HepG2 (cell line): ENCODE measurements around the gene SAPCD2. TPM values are rescaled to one million over a fixed set of nuclear protein-coding genes. Genes with fewer than 3 reads are reported as not detected.

ENCODE experiments used
- AGO2 ChIP-seq: fragments of 200-400 bp; formaldehyde crosslinking; optimal IDR thresholded peaks from 2 replicates; pipeline ENCODE3; 2017; ENCODE audit warnings: mild to moderate bottlenecking, low read depth, low read length, moderate library complexity
- AHR ChIP-seq: IDR thresholded peaks from 2 replicates; pipeline ENCODE4 v1.6.1; 2018; ENCODE audit warnings: missing genetic modification reagents, missing compliant biosample characterization
- BORCS8-MEF2B ChIP-seq: sonication (generic); formaldehyde crosslinking; IDR thresholded peaks from 2 replicates; pipeline ENCODE4 v1.8.0; 2022; ENCODE audit warnings: mild to moderate bottlenecking, missing genetic modification reagents
- HMG20A ChIP-seq: IDR thresholded peaks from 2 replicates; pipeline ENCODE4 v1.6.1; 2016; ENCODE audit warnings: borderline replicate concordance
- JUNB ChIP-seq: sonication (generic); formaldehyde crosslinking; IDR thresholded peaks from 2 replicates; pipeline ENCODE4 v1.8.0; 2022; ENCODE audit warnings: missing genetic modification reagents, mild to moderate bottlenecking, borderline replicate concordance
- KLF6 ChIP-seq: IDR thresholded peaks from 2 replicates; pipeline ENCODE4 v1.8.0; 2016; ENCODE audit warnings: missing biosample characterization, missing genetic modification reagents
- LBX2 ChIP-seq: sonication (generic); formaldehyde crosslinking; IDR thresholded peaks from 2 replicates; pipeline ENCODE4 v1.5.0; 2020; ENCODE audit warnings: missing genetic modification reagents, mild to moderate bottlenecking, borderline replicate concordance
- MAZ ChIP-seq, 2 experiments: sonication (generic) in 1 of 2; formaldehyde crosslinking in 1 of 2; IDR thresholded peaks; 2 replicates each; pipeline versions ENCODE4 v1.5.0 to v1.6.1; 2012 to 2020; ENCODE audit warnings: low read depth in 2 of 2, mild to moderate bottlenecking in 2 of 2, borderline replicate concordance in 1 of 2, improper control_type of control experiment in 1 of 2, low read length in 1 of 2, missing genetic modification reagents in 1 of 2, moderate library complexity in 1 of 2
- NFYC ChIP-seq: IDR thresholded peaks from 2 replicates; pipeline ENCODE4 v1.6.1; 2016; ENCODE audit warnings: missing genetic modification reagents, missing compliant biosample characterization
- NONO ChIP-seq, 2 experiments: fragments of 450-650 bp in 1 of 2; sonication (generic) in 1 of 2; formaldehyde crosslinking in 1 of 2; IDR thresholded peaks in 1 of 2; conservative IDR thresholded peaks in 1 of 2; 2 replicates each; pipeline versions ENCODE4 v1.6.1 to v1.8.0; 2017 to 2022; ENCODE audit warnings: mild to moderate bottlenecking in 1 of 2, missing genetic modification reagents in 1 of 2, moderate library complexity in 1 of 2
- PHF5A ChIP-seq: IDR thresholded peaks from one replicate; pipeline ENCODE4 v1.6.1; 2018; ENCODE audit warnings: low read depth, missing genetic modification reagents; ENCODE audit not compliant: unreplicated experiment
- POGZ ChIP-seq: sonication (generic); formaldehyde crosslinking; IDR thresholded peaks from 2 replicates; pipeline ENCODE4 v1.4.0; 2020; ENCODE audit warnings: mild to moderate bottlenecking, missing genetic modification reagents
- POLR2AphosphoS5 ChIP-seq: IDR thresholded peaks from 2 replicates; pipeline ENCODE4 v1.6.1; 2012; ENCODE audit warnings: low read depth, low read length
- REL ChIP-seq: sonication (generic); formaldehyde crosslinking; conservative IDR thresholded peaks from 2 replicates; pipeline ENCODE4 v1.8.0; 2022; ENCODE audit warnings: mild to moderate bottlenecking, missing genetic modification reagents, moderate library complexity
- SMC3 ChIP-seq: IDR thresholded peaks from 2 replicates; pipeline ENCODE4 v1.6.1; 2011; ENCODE audit warnings: low read length, improper control_type of control experiment
- XRCC5 ChIP-seq: fragments of 200-400 bp; formaldehyde crosslinking; optimal IDR thresholded peaks from 2 replicates; pipeline ENCODE3; 2017; ENCODE audit warnings: mild to moderate bottlenecking, low read length
- ZBTB38 ChIP-seq: sonication (generic); formaldehyde crosslinking; IDR thresholded peaks from 2 replicates; pipeline ENCODE4 v1.5.1; 2020; ENCODE audit warnings: mild to moderate bottlenecking, missing genetic modification reagents
- ZEB1 ChIP-seq: IDR thresholded peaks from 2 replicates; pipeline ENCODE4 v1.6.1; 2012; ENCODE audit warnings: mild to moderate bottlenecking, low read depth, inconsistent platforms; ENCODE audit not compliant: insufficient replicate concordance
- ZFP41 ChIP-seq: sonication (generic); formaldehyde crosslinking; IDR thresholded peaks from 2 replicates; pipeline ENCODE4 v1.4.0; 2020; ENCODE audit warnings: mild to moderate bottlenecking, missing genetic modification reagents, borderline replicate concordance
- ZNF143 ChIP-seq: sonication (generic); formaldehyde crosslinking; IDR thresholded peaks from 2 replicates; pipeline ENCODE4 v1.4.0; 2020; ENCODE audit warnings: missing genetic modification reagents
- ZNF337 ChIP-seq: sonication (generic); formaldehyde crosslinking; IDR thresholded peaks from 2 replicates; pipeline ENCODE4 v1.5.1; 2020; ENCODE audit warnings: missing genetic modification reagents, low read depth, mild to moderate bottlenecking, borderline replicate concordance
- ZNF674 ChIP-seq: sonication (generic); formaldehyde crosslinking; IDR thresholded peaks from 2 replicates; pipeline ENCODE4 v1.5.0; 2020; ENCODE audit warnings: low read depth, mild to moderate bottlenecking, missing genetic modification reagents
- polyA plus RNA-seq, 8 experiments: library from polyadenylated mRNA; depleted of rRNA in 3 of 8; stranded (reverse) in 7 of 8; unstranded in 1 of 8; fragments of >200 nt; fragmentation: Illumina TruSeq in 4 of 8; extraction: Trizol in 4 of 8; gene quantifications; 2 replicates each; pipeline versions ENCODE4 v1.2.1 to v1.2.3, GENCODE V29; 2011 to 2016; ENCODE audit warnings: low read depth in 4 of 8, missing spikeins in 1 of 8, mixed read lengths in 1 of 8; ENCODE audit not compliant: insufficient read depth in 1 of 8
- total RNA-seq, 5 experiments: library from RNA; depleted of rRNA; stranded (reverse); fragments of >200 nt; fragmentation: Illumina TruSeq; extraction: Trizol; gene quantifications; 2 replicates each; pipeline ENCODE4 v1.2.3, GENCODE V29; 2016; ENCODE audit warnings: low read depth in 1 of 5
- TF ChIP-seq, protein P1 (sequence below): sonication (generic); formaldehyde crosslinking; IDR thresholded peaks from 2 replicates; pipeline ENCODE4 v1.8.0; 2022; ENCODE audit warnings: missing genetic modification reagents, mild to moderate bottlenecking, inconsistent platforms, borderline replicate concordance
- TF ChIP-seq, protein P2 (sequence below), 2 experiments: sonication (generic) in 1 of 2; formaldehyde crosslinking in 1 of 2; IDR thresholded peaks; 2 replicates each; pipeline versions ENCODE4 v1.4.0 to v1.6.1; 2016 to 2020; ENCODE audit warnings: borderline replicate concordance in 1 of 2, low read depth in 1 of 2, mild to moderate bottlenecking in 1 of 2, missing genetic modification reagents in 1 of 2

The SAPCD2 gene
- total and polyA plus RNA-seq, 2 of the 13 experiments (the other 11 are each of a cell fraction or from before 2014, with no cell fraction given) = 21.9 to 42.8 TPM

- TF ChIP-seq, protein P1, sequence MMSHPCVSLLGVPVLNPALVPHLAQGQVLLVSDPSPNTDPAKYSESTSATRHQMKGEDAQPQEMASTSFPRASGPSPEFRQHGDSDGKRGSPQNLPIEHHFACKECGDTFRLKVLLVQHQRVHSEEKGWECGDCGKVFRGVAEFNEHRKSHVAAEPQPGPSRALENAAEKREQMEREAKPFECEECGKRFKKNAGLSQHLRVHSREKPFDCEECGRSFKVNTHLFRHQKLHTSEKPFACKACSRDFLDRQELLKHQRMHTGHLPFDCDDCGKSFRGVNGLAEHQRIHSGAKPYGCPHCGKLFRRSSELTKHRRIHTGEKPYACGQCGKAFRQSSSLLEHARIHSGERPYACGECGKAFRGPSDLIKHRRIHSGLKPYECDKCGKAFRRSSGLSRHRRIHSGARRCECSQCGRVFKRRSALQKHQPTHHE (CRISPR knock-in tag) = no peak
- TF ChIP-seq REL (CRISPR knock-in tag) (no peak), LBX2 (CRISPR knock-in tag) (no peak), ZBTB38 (CRISPR knock-in tag) (peak; percentile 34; the same call in 1 of the 2 replicates), KLF6 (CRISPR knock-in tag) (no peak), ZNF674 (no peak), SMC3 (peak; percentile 68), ZNF143 (no peak), AGO2 (no peak), XRCC5 (peak; percentile 84), HMG20A (no peak), BORCS8-MEF2B (CRISPR knock-in tag) (no peak), ZEB1 (no peak), AHR (CRISPR knock-in tag) (no peak), MAZ (IDR thresholded peaks at IDR 0.05; ENCODE audit: borderline replicate concordance, low read depth, low read length) (no peak), MAZ (CRISPR knock-in tag; IDR thresholded peaks at IDR 0.05; ENCODE audit: low read depth) (peak; percentile 65; the same call in 1 of the 2 replicates), ZNF337 (CRISPR knock-in tag) (no peak), POGZ (CRISPR knock-in tag) (no peak), PHF5A (CRISPR knock-in tag) (no peak), POLR2AphosphoS5 (no peak), NFYC (CRISPR knock-in tag) (no peak), JUNB (CRISPR knock-in tag) (no peak), NONO (IDR thresholded peaks at IDR 0.05) (no peak), NONO (CRISPR knock-in tag; conservative IDR thresholded peaks at IDR 0.05) (no peak), ZFP41 (CRISPR knock-in tag) (no peak)
- TF ChIP-seq, protein P2, sequence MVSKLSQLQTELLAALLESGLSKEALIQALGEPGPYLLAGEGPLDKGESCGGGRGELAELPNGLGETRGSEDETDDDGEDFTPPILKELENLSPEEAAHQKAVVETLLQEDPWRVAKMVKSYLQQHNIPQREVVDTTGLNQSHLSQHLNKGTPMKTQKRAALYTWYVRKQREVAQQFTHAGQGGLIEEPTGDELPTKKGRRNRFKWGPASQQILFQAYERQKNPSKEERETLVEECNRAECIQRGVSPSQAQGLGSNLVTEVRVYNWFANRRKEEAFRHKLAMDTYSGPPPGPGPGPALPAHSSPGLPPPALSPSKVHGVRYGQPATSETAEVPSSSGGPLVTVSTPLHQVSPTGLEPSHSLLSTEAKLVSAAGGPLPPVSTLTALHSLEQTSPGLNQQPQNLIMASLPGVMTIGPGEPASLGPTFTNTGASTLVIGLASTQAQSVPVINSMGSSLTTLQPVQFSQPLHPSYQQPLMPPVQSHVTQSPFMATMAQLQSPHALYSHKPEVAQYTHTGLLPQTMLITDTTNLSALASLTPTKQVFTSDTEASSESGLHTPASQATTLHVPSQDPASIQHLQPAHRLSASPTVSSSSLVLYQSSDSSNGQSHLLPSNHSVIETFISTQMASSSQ (IDR thresholded peaks at IDR 0.05; ENCODE audit: low read depth) = no peak
- TF ChIP-seq, protein P2 (CRISPR knock-in tag; IDR thresholded peaks at IDR 0.05; ENCODE audit: borderline replicate concordance) = 0 out of 2 replicates have a peak, but pooled peaks have one; percentile 33
These were observed 35.4 kb downstream of the SAPCD2 start (continued) for GRCh38 chr9:137034709-137035506.
